Panc1 (cell line): ENCODE data around the gene ALPL. TPM values are rescaled to one million over a fixed set of nuclear protein-coding genes. Genes with fewer than 3 reads are reported as not detected.

Experiments
- ATAC-seq: fragments of 200-7000 bp; cut with Tn5 transposase; 2 replicates; pipeline ENCODE4 v1.9.1; 2020; ENCODE audit warnings: mild to moderate bottlenecking, moderate library complexity
- BruUV-seq: library from RNA; stranded (reverse); fragments of 400-500 nt; replicated peaks from 2 replicates; lab custom pipeline; 2021; lab: Mats Ljungman, UMichigan
- CTCF ChIA-PET: fragments of 300-600 bp; sonication (Branson Sonifier 250); formaldehyde crosslinking; loops from one replicate; lab custom pipeline; 2022; ENCODE audit warnings: antibody characterized with exemption; lab: Charles Lee
- POLR2A ChIA-PET: fragments of 300-600 bp; sonication (Branson Sonifier 250); formaldehyde crosslinking; loops from one replicate; lab custom pipeline; 2022; ENCODE audit warnings: antibody characterized with exemption; lab: Charles Lee
- DNase-seq: peaks from one replicate; pipeline ENCODE4 v3.0.0-alpha.2; 2010; ENCODE audit warnings: low read depth, low spot score
- H3K27ac ChIP-seq: 2 replicates; pipeline ENCODE4 v1.5.1; 2011; ENCODE audit warnings: mild to moderate bottlenecking, low read length, inconsistent platforms
- H3K27me3 ChIP-seq: fragments of 200-500 bp; sonication (Bioruptor generic); 2 replicates; pipeline ENCODE4 v1.6.0; 2014; ENCODE audit warnings: low read length, inconsistent platforms; ENCODE audit not compliant: control insufficient read depth, insufficient read depth
- H3K36me3 ChIP-seq: fragments of 200-500 bp; sonication (Bioruptor generic); 2 replicates; pipeline ENCODE4 v1.5.1; 2014; ENCODE audit warnings: inconsistent platforms, mild to moderate bottlenecking, low read length, moderate library complexity; ENCODE audit not compliant: control insufficient read depth, insufficient read depth
- H3K4me1 ChIP-seq: 2 replicates; pipeline ENCODE4 v1.5.1; 2011; ENCODE audit warnings: inconsistent platforms, mild to moderate bottlenecking, low read length, moderate library complexity; ENCODE audit not compliant: control insufficient read depth, insufficient read depth
- H3K4me3 ChIP-seq, 2 experiments: 2 replicates each; pipeline ENCODE4 v1.5.1; 2011 to 2012; ENCODE audit warnings: low read depth in 2 of 2, low read length in 2 of 2, mild to moderate bottlenecking in 2 of 2, inconsistent platforms in 1 of 2, moderate library complexity in 1 of 2
- H3K9me3 ChIP-seq: fragments of 200-500 bp; sonication (Bioruptor generic); 2 replicates; pipeline ENCODE4 v1.5.1; 2014; ENCODE audit warnings: low read depth, mild to moderate bottlenecking, inconsistent platforms, low read length, moderate library complexity; ENCODE audit not compliant: control insufficient read depth, insufficient read depth
- CTCF ChIP-seq: fragments of 450-650 bp; IDR thresholded peaks from 2 replicates; pipeline ENCODE4 v1.5.1; 2017; ENCODE audit warnings: mild to moderate bottlenecking
- POLR2AphosphoS5 ChIP-seq: IDR thresholded peaks from 2 replicates; pipeline ENCODE4 v1.6.1; 2012; ENCODE audit warnings: mild to moderate bottlenecking, low read depth, low read length, moderate library complexity
- REST ChIP-seq, 2 experiments: IDR thresholded peaks; 2 replicates each; pipeline ENCODE4 v1.6.1; 2011 to 2012; ENCODE audit warnings: low read depth in 2 of 2, control low read depth in 1 of 2, low read length in 1 of 2, mild to moderate bottlenecking in 1 of 2, moderate library complexity in 1 of 2; ENCODE audit not compliant: insufficient read depth in 1 of 2
- SIN3A ChIP-seq: IDR thresholded peaks from 2 replicates; pipeline ENCODE4 v1.6.1; 2012; ENCODE audit warnings: low read depth, mild to moderate bottlenecking, low read length, moderate library complexity, borderline replicate concordance; ENCODE audit not compliant: insufficient read depth
- TCF7L2 ChIP-seq: IDR thresholded peaks from 2 replicates; pipeline ENCODE4 v1.6.1; 2011; ENCODE audit warnings: mild to moderate bottlenecking, low read depth, low read length, inconsistent platforms
- in situ Hi-C: cut with HindIII; loops from 2 replicates; pipeline ENCODE4 v1.10.0; 2016; ENCODE audit warnings: low sequenced_read_pairs, low pct_unique_long_range_greater_than_20kb
- intact Hi-C: fragments of 100-400 bp; cut with micrococcal nuclease; formaldehyde crosslinking; loops from one replicate; pipeline ENCODE4 v1.10.0; 2022; ENCODE audit not compliant: unreplicated experiment
- total RNA-seq: library from RNA; stranded (reverse); gene quantifications from one replicate; pipeline ENCODE4 v1.2.1, GENCODE V29; 2021; ENCODE audit not compliant: unreplicated experiment

ALPL gene
- total RNA-seq, 1 experiment from 2014 or later, result 0.82 TPM

- no peak overlapping the region for H3K27ac ChIP-seq
- H3K4me1 ChIP-seq, result no peaks in the 10 kb centered on the region; the same call in none of the 2 replicates
- ChIA-PET POLR2A (no interaction called here), CTCF (interaction anchor here (0.5 kb wide), 1 partner anchor 386 kb away, joined by 10 read pairs; no protein-coding TSS in a partner anchor)
- TF ChIP-seq POLR2AphosphoS5 (no peak), SIN3A (no peak), REST (IDR thresholded peaks at IDR 0.05; ENCODE audit: insufficient read depth in 1 of 2, low read depth in 2 of 2, low read length in 1 of 2) (no peak), TCF7L2 (no peak), CTCF (no peak)
- H3K4me3 ChIP-seq, result no peak overlapping the region
- intact Hi-C loops, result no loop called here
- H3K36me3 ChIP-seq, result no peaks in the 10 kb centered on the region
- DNase-seq (no peak), ATAC-seq (no peak)
- in situ Hi-C loops, result no loop called here
- H3K27me3 ChIP-seq, result no peaks in the 10 kb centered on the region
- BruUV-seq, result no TSS peak
- H3K9me3 ChIP-seq, result no peaks in the 10 kb centered on the region
Observed at GRCh38 chr1:21576798-21577187, 67.6 kb downstream of the ALPL start.

GRCh38 chr1:21577324-21577723 lies 68.1 kb downstream of the ALPL start:
- ATAC-seq, result no peak
- no peak for DNase-seq
- H3K27ac ChIP-seq, result no peak overlapping the region
- ChIA-PET POLR2A (no interaction called here), CTCF (interaction anchor here (0.5 kb wide), 1 partner anchor 386 kb away, joined by 10 read pairs; no protein-coding TSS in a partner anchor)
- H3K9me3 ChIP-seq, result no peaks in the 10 kb centered on the region
- TF ChIP-seq TCF7L2, result no peak
- no peak for TF ChIP-seq SIN3A
- no peak for TF ChIP-seq REST (IDR thresholded peaks at IDR 0.05; ENCODE audit: insufficient read depth in 1 of 2, low read depth in 2 of 2, low read length in 1 of 2)
- TF ChIP-seq CTCF, result no peak
- no peak for TF ChIP-seq POLR2AphosphoS5
- H3K36me3 ChIP-seq, result no peaks in the 10 kb centered on the region
- no TSS peak for BruUV-seq
- intact Hi-C loops, result no loop called here
- no peaks in the 10 kb centered on the region for H3K27me3 ChIP-seq
- no peak overlapping the region for H3K4me3 ChIP-seq
- H3K4me1 ChIP-seq, result no peaks in the 10 kb centered on the region; the same call in none of the 2 replicates
- in situ Hi-C loops, result no loop called here
